Uterus (tissue), 2 donors: ENCODE measurements around the gene PTPRD.

ENCODE experiments used
- CTCF ChIP-seq, 4 experiments: fragments of 200-600 bp in 2 of 4; fragments of 450-650 bp in 2 of 4; sonication (generic) in 2 of 4; IDR thresholded peaks; one replicate each; pipeline ENCODE4 v1.5.1; 2016 to 2019; ENCODE audit warnings: antibody characterized with exemption in 4 of 4, mild to moderate bottlenecking in 2 of 4, moderate library complexity in 1 of 4
- POLR2A ChIP-seq, 2 donors: fragments of 450-650 bp; IDR thresholded peaks; one replicate each; pipeline ENCODE4 v1.6.1; 2016; ENCODE audit warnings: antibody characterized with exemption in 2 of 2, mild to moderate bottlenecking in 1 of 2, moderate library complexity in 1 of 2

- TF ChIP-seq CTCF (IDR thresholded peaks at IDR 0.05) (no peak), POLR2A (IDR thresholded peaks at IDR 0.05) (no peak)
Measured at GRCh38 chr9:8683496-8683895, 1929.3 kb downstream of the PTPRD start.
